GM20431 (cell line): ENCODE data around the gene CAMK2G.
"Not testable (repeated sequence)": the region's sequence is repeated elsewhere in the genome, so short reads cannot be mapped to it uniquely, and the experiment has no call there.

ENCODE experiments used
- in situ Hi-C: fragments of 300-500 bp; cut with MseI, MboI; formaldehyde crosslinking; loops from one replicate; pipeline ENCODE4 v1.15.0; 2020; ENCODE audit warnings: low sequenced_read_pairs; ENCODE audit not compliant: unreplicated experiment

CAMK2G gene

DNA sequence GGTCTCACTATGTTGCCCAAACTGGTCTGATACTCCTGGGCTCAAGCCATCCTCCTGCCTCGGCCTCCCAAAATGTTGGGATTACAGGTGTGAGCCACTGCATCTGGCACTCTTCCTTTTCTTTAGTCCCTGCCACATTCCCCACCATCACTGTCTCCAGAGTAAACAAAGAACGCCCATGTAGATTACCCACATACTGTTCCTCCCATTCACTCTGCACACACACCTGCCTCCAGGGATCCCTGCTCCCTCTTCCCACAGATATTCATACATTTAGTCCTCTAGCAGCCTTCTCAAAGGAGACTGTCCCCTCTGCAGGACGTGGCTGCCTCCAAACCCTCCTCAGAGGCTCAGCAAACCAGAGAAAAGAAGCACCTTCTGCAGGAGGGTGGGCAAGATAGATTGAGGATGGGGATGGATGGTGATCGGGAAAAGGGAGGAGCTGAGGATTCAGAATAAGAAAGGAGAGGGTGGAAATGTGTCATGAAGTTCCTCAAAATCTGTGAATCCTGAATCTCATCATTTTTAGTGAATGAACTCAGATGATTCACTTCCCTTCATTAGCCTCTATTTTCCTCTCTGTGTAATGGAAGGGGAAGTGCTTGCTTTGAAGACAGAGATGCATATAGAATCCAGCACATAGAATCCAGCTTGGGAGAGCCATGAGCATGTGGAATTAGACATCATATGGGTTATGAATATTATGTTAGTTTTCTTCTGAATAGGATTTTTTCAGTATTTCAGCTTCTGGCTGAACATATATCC lies 31.1 kb upstream of the CAMK2G start:
- in situ Hi-C loops = no loop called here

DNA sequence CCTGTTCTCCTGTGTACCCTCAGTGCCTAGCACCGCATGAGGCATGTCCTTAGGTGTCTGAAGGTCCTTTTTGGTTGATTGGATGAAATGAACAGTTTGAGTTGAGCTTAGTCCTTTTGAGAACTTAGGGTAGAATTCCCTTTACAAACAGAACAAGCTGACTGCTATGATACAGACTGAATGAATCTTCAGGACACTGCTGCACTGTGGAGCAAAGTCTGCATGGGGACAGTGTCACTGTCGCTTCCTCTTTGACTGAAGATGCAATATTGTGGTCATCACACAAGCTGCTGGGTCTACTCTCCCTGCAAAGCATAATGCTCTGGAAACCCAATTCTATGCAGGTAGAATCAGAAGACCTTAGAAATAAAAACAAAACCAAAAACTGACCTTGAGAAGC lies 28.0 kb upstream of the CAMK2G start:
- in situ Hi-C loops = no loop called here

- in situ Hi-C loops = no loop called here
Measured at GRCh38 chr10:73901261-73901660, 26.9 kb upstream of the CAMK2G start.

DNA sequence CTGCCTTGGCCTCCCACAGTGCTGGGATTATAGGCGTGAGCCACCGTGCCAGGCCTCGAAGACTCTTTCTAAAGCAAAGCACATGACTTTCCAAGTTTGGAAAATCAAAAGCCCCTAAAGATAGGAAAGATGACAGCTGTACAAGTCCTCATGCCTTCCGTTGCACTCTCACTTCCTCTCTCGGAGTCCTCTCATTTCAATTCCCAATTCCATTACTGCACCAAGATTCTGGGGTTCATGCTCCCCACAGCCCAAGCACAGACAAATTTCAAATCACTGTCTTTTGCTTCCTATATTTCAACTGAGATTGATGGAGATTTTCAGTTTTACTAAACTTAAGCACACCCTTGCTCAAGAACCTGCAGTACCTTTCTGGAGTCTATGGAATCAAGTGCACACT lies 25.7 kb upstream of the CAMK2G start:
- in situ Hi-C loops = no loop called here

GRCh38 chr10:73899423-73899822 lies 25.1 kb upstream of the CAMK2G start:
- in situ Hi-C loops = no loop called here

DNA sequence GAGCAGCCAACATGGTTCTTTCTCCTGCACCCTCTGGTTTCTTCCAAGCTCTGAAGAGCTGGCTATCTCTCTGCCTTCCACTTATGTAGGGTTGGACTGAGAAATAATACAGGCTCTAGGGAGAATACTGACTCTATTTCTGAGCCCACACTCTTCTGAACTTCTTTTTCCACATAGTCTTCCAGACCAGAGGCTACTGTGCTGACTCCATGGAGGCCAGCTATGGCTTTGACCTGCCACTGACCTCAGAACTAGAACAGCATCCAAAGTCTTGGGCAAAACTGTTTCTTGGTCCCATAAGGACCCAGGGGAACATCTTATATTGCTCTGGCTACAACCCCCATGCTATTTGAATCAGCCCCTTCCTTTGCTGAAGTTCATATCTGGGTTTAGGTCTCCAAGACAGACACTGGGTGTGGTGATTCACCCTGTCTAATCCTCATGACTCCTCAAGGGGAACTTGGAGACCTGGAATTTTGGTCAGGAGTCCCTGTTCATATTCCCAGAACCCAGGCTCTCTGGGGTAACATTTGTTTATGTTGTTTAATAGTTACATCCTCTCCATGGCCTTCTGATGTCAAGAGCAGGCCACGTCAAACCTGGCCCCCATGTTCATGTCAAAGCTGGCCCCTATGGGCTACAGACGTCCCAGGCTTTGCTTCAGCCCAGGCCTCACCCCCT lies 24.5 kb upstream of the CAMK2G start:
- in situ Hi-C loops = no loop called here

GRCh38 chr10:73897693-73898092 lies 23.3 kb upstream of the CAMK2G start:
- in situ Hi-C loops = no loop called here

GRCh38 chr10:73895381-73895780 lies 21.0 kb upstream of the CAMK2G start:
- in situ Hi-C loops = not testable (repeated sequence)

DNA sequence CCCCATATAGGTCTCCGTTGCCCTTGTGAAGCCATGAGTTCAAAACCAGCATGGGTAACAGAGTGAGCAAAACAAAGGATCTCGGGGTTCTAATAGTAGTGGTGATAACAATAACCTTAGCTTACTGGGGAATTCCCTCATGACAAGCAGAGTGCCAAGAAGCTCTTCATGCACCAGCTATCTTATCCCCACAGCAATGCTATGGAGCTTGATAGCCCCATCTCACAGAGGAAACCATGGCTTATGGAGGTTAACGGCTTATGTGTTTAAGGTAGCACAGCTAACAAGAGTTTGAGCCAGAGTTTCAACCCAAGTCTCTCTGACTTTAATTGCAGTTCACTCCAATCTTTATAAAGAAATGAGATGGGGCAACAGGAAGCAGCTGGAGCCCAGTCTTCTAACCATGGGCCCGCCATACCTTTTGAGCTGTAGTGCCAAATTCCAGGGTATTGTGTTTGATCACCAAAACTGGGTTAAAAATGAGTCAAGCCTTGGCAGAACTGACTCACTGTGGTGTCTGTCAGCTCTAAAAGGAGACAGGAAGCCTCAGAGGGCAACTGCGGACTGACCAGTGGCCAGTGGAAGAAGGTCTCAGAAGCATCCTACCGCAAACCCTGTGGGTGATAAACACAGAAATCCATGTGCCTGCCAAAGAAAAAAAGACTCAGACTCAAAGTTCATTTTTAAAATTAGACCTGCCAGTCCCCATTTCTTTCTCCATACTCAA lies 20.1 kb upstream of the CAMK2G start:
- in situ Hi-C loops = no loop called here

DNA sequence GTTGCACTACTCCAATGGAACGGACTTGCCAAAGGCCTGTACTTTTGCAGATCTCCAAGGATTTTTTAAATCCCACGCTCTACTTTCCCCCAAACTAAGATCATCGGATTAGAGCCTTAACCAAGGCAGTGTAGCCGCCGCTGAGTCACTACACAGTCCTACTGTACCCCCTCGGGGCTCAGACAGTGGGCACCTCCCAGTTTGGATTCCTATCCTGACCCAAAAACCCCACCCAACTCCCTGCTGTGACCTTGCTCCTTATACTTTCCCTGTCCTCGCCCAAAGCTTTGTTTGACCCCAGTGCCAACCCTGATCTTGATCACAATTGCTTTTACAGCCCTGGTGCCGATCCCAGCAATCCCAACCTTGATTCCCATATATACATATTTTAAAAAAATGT lies 19.1 kb upstream of the CAMK2G start:
- in situ Hi-C loops = no loop called here

DNA sequence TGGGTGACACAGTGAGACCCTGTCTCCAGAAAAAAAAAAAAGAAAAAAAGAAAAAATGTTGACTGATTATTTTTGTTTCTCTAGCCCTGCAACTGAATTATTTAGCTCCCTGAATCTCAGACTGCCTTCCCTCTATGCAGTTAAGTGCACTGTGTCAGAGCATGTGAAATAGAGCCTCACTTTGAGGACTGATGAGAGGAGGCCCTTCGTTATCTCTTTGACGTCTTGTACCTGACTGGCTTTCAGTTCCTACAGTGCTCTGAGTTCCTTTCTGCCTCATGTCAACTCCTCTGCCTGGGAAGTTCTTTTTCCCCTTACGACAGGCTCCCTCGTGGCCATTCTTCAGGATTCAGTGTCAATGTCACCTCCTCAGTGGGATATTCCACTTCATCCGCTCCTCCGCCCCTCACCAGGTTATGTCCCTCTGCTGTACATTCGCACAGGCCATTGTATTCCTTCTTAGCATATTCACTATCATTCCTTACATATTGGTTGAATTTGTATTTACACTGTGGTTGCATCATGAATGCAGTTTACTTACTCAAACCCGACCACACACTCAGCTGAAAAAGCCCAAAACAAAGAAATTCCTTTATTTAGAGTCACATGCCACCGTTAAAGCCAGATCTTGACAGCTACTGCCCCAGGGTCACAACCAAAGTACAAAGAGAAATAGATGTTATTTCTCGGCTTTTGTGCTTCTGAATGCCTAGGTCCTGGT lies 18.1 kb upstream of the CAMK2G start:
- in situ Hi-C loops = no loop called here

DNA sequence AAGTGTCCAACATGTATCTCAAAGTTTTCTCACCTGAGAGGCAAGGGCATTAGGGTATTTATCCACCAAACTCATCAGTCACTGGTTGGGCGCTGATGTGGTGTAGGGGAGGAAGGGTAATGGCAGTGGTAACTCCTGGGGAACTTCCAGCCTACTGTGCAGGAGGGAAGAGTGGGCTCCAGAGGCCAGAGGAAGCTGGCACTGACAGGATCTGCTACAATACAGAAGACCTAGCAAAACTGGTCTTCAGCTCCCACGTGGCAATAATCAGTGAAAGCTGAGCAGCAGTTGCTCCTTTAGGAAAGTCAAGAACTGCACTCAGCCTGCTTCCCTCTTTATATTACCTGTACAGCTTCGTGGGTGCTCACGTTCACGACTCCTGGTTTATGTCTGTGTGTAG lies 17.2 kb upstream of the CAMK2G start:
- in situ Hi-C loops = no loop called here

- in situ Hi-C loops = not testable (repeated sequence)
Measured at GRCh38 chr10:73890830-73891229, 16.5 kb upstream of the CAMK2G start.

- in situ Hi-C loops = no loop called here
Measured at GRCh38 chr10:73890261-73890660, 15.9 kb upstream of the CAMK2G start.

DNA sequence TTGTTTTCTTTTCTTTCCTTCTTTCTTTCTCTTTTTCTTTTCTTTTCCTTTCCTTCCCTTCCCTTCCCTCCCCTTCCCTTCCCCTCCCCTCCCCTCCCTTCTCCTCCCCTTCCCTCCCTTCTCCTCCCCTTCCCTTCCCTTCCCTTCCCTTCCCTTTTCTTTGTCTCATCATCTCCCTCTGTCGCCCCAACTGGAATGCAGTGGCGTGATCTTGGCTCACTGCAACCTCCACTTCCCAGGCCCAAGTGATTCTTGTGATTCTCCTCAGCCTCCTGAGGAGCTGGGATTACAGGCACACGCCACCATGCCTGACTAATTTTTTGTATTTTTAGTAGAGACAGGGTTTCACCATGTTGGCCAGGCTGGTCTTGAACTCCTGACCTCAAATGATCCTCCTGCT lies 15.1 kb upstream of the CAMK2G start:
- in situ Hi-C loops = loop anchor here (5.0 kb wide), 1 partner anchor 48 kb away; no protein-coding TSS in a partner anchor

GRCh38 chr10:73889014-73889413 lies 14.7 kb upstream of the CAMK2G start:
- in situ Hi-C loops = loop anchor here (5.0 kb wide), 1 partner anchor 48 kb away; no protein-coding TSS in a partner anchor

- in situ Hi-C loops = loop anchor here (5.0 kb wide), 1 partner anchor 49 kb away; no protein-coding TSS in a partner anchor
Measured at GRCh38 chr10:73888514-73888913, 14.2 kb upstream of the CAMK2G start.

- in situ Hi-C loops = loop anchor here (5.0 kb wide), 1 partner anchor 50 kb away; no protein-coding TSS in a partner anchor
Measured at GRCh38 chr10:73887294-73888039, 13.1 kb upstream of the CAMK2G start.

- in situ Hi-C loops = loop anchor here (5.0 kb wide), 1 partner anchor 51 kb away; no protein-coding TSS in a partner anchor
Measured at GRCh38 chr10:73886661-73887293, 12.4 kb upstream of the CAMK2G start.
